ENCODE measurements around the gene CEP128.
A peak's percentile ranks its signal among the peaks of the same experiment; 100 is the strongest.

CEP128 gene

GRCh38 chr14:80608563-80608962 lies 333.0 kb downstream of the CEP128 start:
- TF ChIP-seq, protein P1, sequence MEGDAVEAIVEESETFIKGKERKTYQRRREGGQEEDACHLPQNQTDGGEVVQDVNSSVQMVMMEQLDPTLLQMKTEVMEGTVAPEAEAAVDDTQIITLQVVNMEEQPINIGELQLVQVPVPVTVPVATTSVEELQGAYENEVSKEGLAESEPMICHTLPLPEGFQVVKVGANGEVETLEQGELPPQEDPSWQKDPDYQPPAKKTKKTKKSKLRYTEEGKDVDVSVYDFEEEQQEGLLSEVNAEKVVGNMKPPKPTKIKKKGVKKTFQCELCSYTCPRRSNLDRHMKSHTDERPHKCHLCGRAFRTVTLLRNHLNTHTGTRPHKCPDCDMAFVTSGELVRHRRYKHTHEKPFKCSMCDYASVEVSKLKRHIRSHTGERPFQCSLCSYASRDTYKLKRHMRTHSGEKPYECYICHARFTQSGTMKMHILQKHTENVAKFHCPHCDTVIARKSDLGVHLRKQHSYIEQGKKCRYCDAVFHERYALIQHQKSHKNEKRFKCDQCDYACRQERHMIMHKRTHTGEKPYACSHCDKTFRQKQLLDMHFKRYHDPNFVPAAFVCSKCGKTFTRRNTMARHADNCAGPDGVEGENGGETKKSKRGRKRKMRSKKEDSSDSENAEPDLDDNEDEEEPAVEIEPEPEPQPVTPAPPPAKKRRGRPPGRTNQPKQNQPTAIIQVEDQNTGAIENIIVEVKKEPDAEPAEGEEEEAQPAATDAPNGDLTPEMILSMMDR (IDR thresholded peaks at IDR 0.05; ENCODE audit: control insufficient read depth, insufficient read depth, low read depth, low read length, missing control alignments) = no peak
- no peak overlapping the region for H3K4me3 ChIP-seq (ENCODE audit: control insufficient read depth, low read depth, low read length)
- no peak for DNase-seq (ENCODE audit: low read depth)

DNA sequence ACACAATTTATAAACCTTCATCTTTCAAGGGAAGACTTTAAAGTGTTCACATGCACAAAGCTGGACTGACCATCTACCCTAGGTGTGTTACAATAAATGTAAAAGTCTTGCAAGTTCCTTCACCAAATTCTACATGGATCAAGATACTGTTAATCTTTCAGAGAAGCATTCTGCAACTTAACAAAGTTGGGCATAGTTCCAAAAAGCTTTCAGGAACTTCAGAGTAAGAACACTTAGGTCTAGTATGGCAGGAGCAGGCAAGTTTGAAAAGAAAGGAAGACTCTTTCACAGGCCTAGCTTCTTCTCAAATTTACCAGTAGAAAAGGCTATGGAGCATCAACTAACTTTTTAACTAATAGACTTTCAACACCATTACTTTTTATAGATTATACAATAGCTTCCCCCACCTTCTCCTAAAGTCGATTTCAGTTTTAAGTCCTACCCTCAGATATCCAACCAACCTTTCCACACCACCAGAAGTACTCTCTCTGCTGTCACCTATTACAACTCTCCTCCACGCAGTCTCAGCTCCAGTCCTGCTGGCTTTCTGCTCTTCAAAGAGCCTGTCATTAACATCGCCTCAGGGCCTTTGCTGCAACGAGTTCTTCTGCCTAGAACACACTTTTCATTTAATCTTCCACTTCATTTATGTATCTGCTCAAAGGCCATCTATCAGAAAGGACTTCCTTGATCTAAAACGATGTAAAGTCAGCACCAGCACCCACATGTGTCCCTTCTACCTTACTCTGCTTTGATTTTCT lies 333.9 kb downstream of the CEP128 start:
- H3K4me3 ChIP-seq (ENCODE audit: control insufficient read depth, low read depth, low read length) = no peak overlapping the region
- TF ChIP-seq, protein P1 (IDR thresholded peaks at IDR 0.05; ENCODE audit: control insufficient read depth, insufficient read depth, low read depth, low read length, missing control alignments) = no peak
- no peak for DNase-seq (ENCODE audit: low read depth)

DNA sequence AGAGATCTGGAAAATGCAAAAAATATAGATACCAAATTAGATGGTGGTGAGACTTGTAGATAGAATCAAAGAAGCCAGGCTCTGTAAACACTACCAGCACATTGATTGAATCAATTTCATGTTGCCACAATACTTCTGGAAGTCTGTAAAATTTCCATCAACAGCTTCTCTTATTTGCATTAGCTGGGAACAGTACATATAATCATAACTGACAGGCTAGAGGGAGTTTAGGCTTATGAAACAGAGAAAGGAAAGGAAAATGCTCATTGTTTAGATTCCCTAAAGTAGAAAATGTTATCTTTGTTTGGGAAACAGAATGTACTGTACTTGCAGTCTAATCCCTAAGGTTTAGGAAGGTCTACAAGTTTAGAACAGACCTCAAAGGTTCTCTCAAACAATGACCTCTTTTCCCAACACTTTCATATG lies 335.2 kb downstream of the CEP128 start:
- TF ChIP-seq, protein P1 (IDR thresholded peaks at IDR 0.05; ENCODE audit: control insufficient read depth, insufficient read depth, low read depth, low read length, missing control alignments) = no peak
- no peak overlapping the region for H3K4me3 ChIP-seq (ENCODE audit: control insufficient read depth, low read depth, low read length)
- no peak for DNase-seq (ENCODE audit: low read depth)

DNA sequence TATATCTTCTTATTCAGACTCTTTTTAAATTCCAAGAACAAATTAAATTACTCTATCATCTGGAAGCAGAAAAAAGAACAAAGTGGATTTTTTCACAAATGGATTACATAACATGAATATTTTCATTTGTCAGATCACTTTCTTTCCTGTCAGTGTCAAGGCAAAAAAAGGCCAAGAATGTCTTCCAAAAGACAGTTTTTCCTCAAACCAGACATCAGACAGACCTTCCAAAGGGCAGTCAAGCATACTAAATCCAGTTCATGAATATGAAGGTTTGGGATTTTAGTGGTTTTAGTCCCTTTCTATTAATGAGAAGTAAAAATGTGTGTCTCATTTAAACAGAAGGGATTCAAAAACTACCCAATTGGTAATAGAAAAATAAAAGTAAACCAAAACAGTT lies 336.0 kb downstream of the CEP128 start:
- DNase-seq (ENCODE audit: low read depth) = no peak
- TF ChIP-seq, protein P1 (IDR thresholded peaks at IDR 0.05; ENCODE audit: control insufficient read depth, insufficient read depth, low read depth, low read length, missing control alignments) = no peak

GRCh38 chr14:80602946-80603345 lies 338.6 kb downstream of the CEP128 start:
- DNase-seq (ENCODE audit: low read depth) = no peak
- H3K4me3 ChIP-seq (ENCODE audit: control insufficient read depth, low read depth, low read length) = no peak overlapping the region
- TF ChIP-seq, protein P1 (IDR thresholded peaks at IDR 0.05; ENCODE audit: control insufficient read depth, insufficient read depth, low read depth, low read length, missing control alignments) = no peak

More for the DNA sequence above, 336.0 kb downstream of the CEP128 start:
- no peak overlapping the region for H3K4me3 ChIP-seq (ENCODE audit: control insufficient read depth, low read depth, low read length)

DNA sequence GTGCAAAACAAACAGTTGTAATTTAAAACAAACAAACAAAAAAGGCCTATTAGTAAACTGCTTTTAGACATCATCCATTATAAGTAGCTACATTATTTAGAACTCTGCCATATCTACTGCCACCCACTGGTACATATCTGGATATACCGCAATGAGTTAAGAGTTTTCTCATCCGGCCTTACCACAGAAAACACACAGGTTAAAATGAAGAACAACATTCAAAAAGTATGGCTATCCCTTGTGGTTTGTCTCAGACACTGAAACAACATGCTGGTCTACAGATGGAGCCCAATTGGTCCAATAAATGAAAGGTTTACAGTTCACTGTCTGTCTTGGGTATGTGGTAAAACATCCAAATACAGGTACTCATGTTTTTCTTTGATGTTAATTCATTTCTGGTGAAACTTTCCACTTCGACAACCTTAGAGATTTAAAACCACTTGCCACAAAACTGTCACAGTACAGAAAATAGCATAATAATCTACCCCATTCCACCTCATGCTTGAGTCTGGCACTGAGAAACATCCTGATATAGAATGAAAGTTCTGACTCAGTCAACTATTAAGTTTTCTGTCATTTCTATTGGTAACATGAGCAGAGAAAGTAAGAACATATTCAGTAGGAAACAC lies 354.3 kb downstream of the CEP128 start:
- no peak overlapping the region for H3K4me3 ChIP-seq (ENCODE audit: control insufficient read depth, low read depth, low read length)
- TF ChIP-seq, protein P1 (IDR thresholded peaks at IDR 0.05; ENCODE audit: control insufficient read depth, insufficient read depth, low read depth, low read length, missing control alignments) = peak; percentile 62
- DNase-seq (ENCODE audit: low read depth) = no peak
